Peyer's patch (tissue), 4 donors: ENCODE measurements around the gene RBBP5. TPM values are rescaled to one million over a fixed set of nuclear protein-coding genes. Genes with fewer than 3 reads are reported as not detected.
A peak's percentile ranks its signal among the peaks of the same experiment; 100 is the strongest.

Experiments used
- DNase-seq, 3 donors: peaks; one replicate each; pipeline ENCODE4 v3.0.0-alpha.2; 2017 to 2019
- H3K27ac ChIP-seq, 4 donors: fragments of 200-600 bp; sonication (generic); one replicate each; pipeline ENCODE4 v1.5.1; 2016 to 2019
- H3K27me3 ChIP-seq, 2 donors: fragments of 200-600 bp; sonication (generic); one replicate each; pipeline ENCODE4 v1.5.1; 2019
- H3K36me3 ChIP-seq, 3 donors: fragments of 200-600 bp; sonication (generic); one replicate each; pipeline ENCODE4 v1.5.1; 2016 to 2019
- H3K4me1 ChIP-seq, 4 donors: fragments of 200-600 bp; sonication (generic); one replicate each; pipeline ENCODE4 v1.5.1; 2016 to 2019
- H3K4me3 ChIP-seq, 4 donors: fragments of 200-600 bp; sonication (generic); 1 replicate in 3 of 4; 2 replicates in 1 of 4; pipeline ENCODE4 v1.5.1; 2016 to 2019; ENCODE audit warnings: mild to moderate bottlenecking in 1 of 4
- H3K9me3 ChIP-seq, 4 donors: fragments of 200-600 bp; sonication (generic); one replicate each; pipeline ENCODE4 v1.5.1; 2016 to 2019; ENCODE audit warnings: mild to moderate bottlenecking in 1 of 4
- CTCF ChIP-seq, 6 experiments: fragments of 450-650 bp in 4 of 6; fragments of 200-600 bp in 2 of 6; sonication (generic) in 1 of 6; IDR thresholded peaks; one replicate each; pipeline ENCODE4 v1.5.1; 2017 to 2019; ENCODE audit warnings: antibody characterized with exemption in 6 of 6, mild to moderate bottlenecking in 3 of 6, moderate library complexity in 1 of 6
- POLR2A ChIP-seq, 2 donors: fragments of 450-650 bp; IDR thresholded peaks; one replicate each; pipeline ENCODE4 v1.5.1; 2017; ENCODE audit warnings: antibody characterized with exemption in 2 of 2, mild to moderate bottlenecking in 2 of 2, moderate library complexity in 2 of 2
- total RNA-seq, 4 donors: library from RNA; depleted of rRNA; stranded (reverse); fragments of >200 nt; gene quantifications; one replicate each; pipeline ENCODE4 v1.1.0, GENCODE V29; 2016

Gene RBBP5
- total RNA-seq, 4 donors from 2014 or later: 11.9 to 21.5 (median 15.3) TPM

GRCh38 chr1:205147191-205147835 lies 25.5 kb upstream of the RBBP5 start:
- no peaks in the 10 kb centered on the region for H3K27me3 ChIP-seq
- DNase-seq: no peak
- H3K4me1 ChIP-seq: no peaks in the 10 kb centered on the region
- peaks cover 0 to 42% (median 0%) of the 10 kb centered on the region in 3 donors for H3K36me3 ChIP-seq
- no peak overlapping the region for H3K27ac ChIP-seq
- H3K4me3 ChIP-seq: no peak overlapping the region
- no peaks in the 10 kb centered on the region for H3K9me3 ChIP-seq
- TF ChIP-seq POLR2A (IDR thresholded peaks at IDR 0.05): no peak
- TF ChIP-seq CTCF (IDR thresholded peaks at IDR 0.05): no peak

- Histone ChIP-seq H3K27me3 (no peaks in the 10 kb centered on the region), H3K27ac (no peak overlapping the region), H3K4me3 (no peak overlapping the region)
Measured at GRCh38 chr1:205144751-205145150, 23.0 kb upstream of the RBBP5 start.

GRCh38 chr1:205144046-205144720 lies 22.4 kb upstream of the RBBP5 start:
- no peak overlapping the region for H3K27ac ChIP-seq
- TF ChIP-seq CTCF (IDR thresholded peaks at IDR 0.05) (no peak), POLR2A (IDR thresholded peaks at IDR 0.05) (no peak)
- H3K36me3 ChIP-seq: peaks cover 0 to 28% (median 0%) of the 10 kb centered on the region in 3 donors

More at GRCh38 chr1:205144751-205145150, 23.0 kb upstream of the RBBP5 start:
- Histone ChIP-seq H3K36me3 (peaks cover 0 to 34% (median 0%) of the 10 kb centered on the region in 3 donors), H3K4me1 (peaks cover 0 to 4% (median 0%) of the 10 kb centered on the region in 4 donors), H3K9me3 (no peaks in the 10 kb centered on the region)
- TF ChIP-seq POLR2A (IDR thresholded peaks at IDR 0.05): no peak
- TF ChIP-seq CTCF (IDR thresholded peaks at IDR 0.05): no peak
- no peak for DNase-seq

GRCh38 chr1:205142102-205142469 lies 20.3 kb upstream of the RBBP5 start:
- Histone ChIP-seq H3K27me3 (no peaks in the 10 kb centered on the region), H3K27ac (no peak overlapping the region), H3K4me1 (peaks cover 0 to 4% (median 0%) of the 10 kb centered on the region in 4 donors), H3K4me3 (peak overlapping the region in 1 of 4 donors; percentile 19), H3K9me3 (no peaks in the 10 kb centered on the region), H3K36me3 (peaks cover 0 to 10% (median 0%) of the 10 kb centered on the region in 3 donors)
- no peak for DNase-seq
- TF ChIP-seq POLR2A (IDR thresholded peaks at IDR 0.05) (no peak), CTCF (IDR thresholded peaks at IDR 0.05) (no peak)

More at GRCh38 chr1:205144046-205144720, 22.4 kb upstream of the RBBP5 start:
- Histone ChIP-seq H3K4me3 (no peak overlapping the region), H3K4me1 (peaks cover 0 to 4% (median 0%) of the 10 kb centered on the region in 4 donors), H3K27me3 (no peaks in the 10 kb centered on the region), H3K9me3 (no peaks in the 10 kb centered on the region)
- no peak for DNase-seq

GRCh38 chr1:205141236-205142101 lies 19.7 kb upstream of the RBBP5 start:
- H3K9me3 ChIP-seq: no peaks in the 10 kb centered on the region
- no peak for TF ChIP-seq POLR2A (IDR thresholded peaks at IDR 0.05)
- peak; percentile 56 to 85 (median 76) for TF ChIP-seq CTCF (IDR thresholded peaks at IDR 0.05)
- H3K36me3 ChIP-seq: peaks cover 0 to 5% (median 0%) of the 10 kb centered on the region in 3 donors
- no peak overlapping the region for H3K27ac ChIP-seq
- peak overlapping the region in 1 of 4 donors; percentile 19 for H3K4me3 ChIP-seq
- peaks cover 0 to 4% (median 0%) of the 10 kb centered on the region in 4 donors for H3K4me1 ChIP-seq
- peak; percentile 67 to 93 (median 84) for DNase-seq
- no peaks in the 10 kb centered on the region for H3K27me3 ChIP-seq
